Amniotic epithelial cell (primary cell): ENCODE measurements around the gene TMEM117.
A peak's percentile ranks its signal among the peaks of the same experiment; 100 is the strongest.

Experiments
- DNase-seq: peaks from one replicate; pipeline ENCODE4 v3.0.0-alpha.2; 2010; ENCODE audit warnings: low read depth

TMEM117 gene

GRCh38 chr12:43884683-43885410 lies 49.0 kb downstream of the TMEM117 start:
- DNase-seq, result no peak

GRCh38 chr12:43887397-43887796 lies 51.5 kb downstream of the TMEM117 start:
- no peak for DNase-seq

GRCh38 chr12:43891856-43892574 lies 56.1 kb downstream of the TMEM117 start:
- DNase-seq, result no peak

- no peak for DNase-seq
Observed at GRCh38 chr12:43893670-43894069, 57.8 kb downstream of the TMEM117 start.

GRCh38 chr12:43895580-43896206 lies 59.8 kb downstream of the TMEM117 start:
- no peak for DNase-seq

GRCh38 chr12:43896496-43896895 lies 60.6 kb downstream of the TMEM117 start:
- no peak for DNase-seq

GRCh38 chr12:43898474-43898873 lies 62.6 kb downstream of the TMEM117 start:
- DNase-seq, result no peak

- no peak for DNase-seq
Observed at GRCh38 chr12:43899574-43899973, 63.7 kb downstream of the TMEM117 start.

- DNase-seq, result no peak
Observed at GRCh38 chr12:43903686-43904085, 67.8 kb downstream of the TMEM117 start.

- no peak for DNase-seq
Observed at GRCh38 chr12:43912859-43913258, 77.0 kb downstream of the TMEM117 start.

GRCh38 chr12:43914391-43914790 lies 78.5 kb downstream of the TMEM117 start:
- no peak for DNase-seq

GRCh38 chr12:43914923-43915468 lies 79.1 kb downstream of the TMEM117 start:
- no peak for DNase-seq

- DNase-seq, result no peak
Observed at GRCh38 chr12:43917896-43918295, 82.0 kb downstream of the TMEM117 start.

- DNase-seq, result peak; percentile 3
Observed at GRCh38 chr12:43921666-43922337, 85.9 kb downstream of the TMEM117 start.

- DNase-seq, result no peak
Observed at GRCh38 chr12:43930032-43930431, 94.2 kb downstream of the TMEM117 start.

GRCh38 chr12:43931187-43931586 lies 95.3 kb downstream of the TMEM117 start:
- no peak for DNase-seq

- no peak for DNase-seq
Observed at GRCh38 chr12:43935581-43935980, 99.7 kb downstream of the TMEM117 start.

- peak; percentile 24 for DNase-seq
Observed at GRCh38 chr12:43937947-43938346, 102.1 kb downstream of the TMEM117 start.

- peak; percentile 3 for DNase-seq
Observed at GRCh38 chr12:43942379-43942778, 106.5 kb downstream of the TMEM117 start.

GRCh38 chr12:43945983-43946382 lies 110.1 kb downstream of the TMEM117 start:
- no peak for DNase-seq

- DNase-seq, result no peak
Observed at GRCh38 chr12:43951286-43951685, 115.4 kb downstream of the TMEM117 start.

GRCh38 chr12:43957732-43958372 lies 122.0 kb downstream of the TMEM117 start:
- peak; percentile 63 for DNase-seq
